Vagina (tissue), 2 donors: Measurements from ENCODE around the gene CASKIN1. TPM values are rescaled to one million over a fixed set of nuclear protein-coding genes. Genes with fewer than 3 reads are reported as not detected.

Source experiments
- DNase-seq, 2 donors: peaks; one replicate each; pipeline ENCODE4 v3.0.0-alpha.2; 2017; ENCODE audit errors: extremely low spot score in 2 of 2
- H3K27ac ChIP-seq: fragments of 200-600 bp; sonication (generic); one replicate; pipeline ENCODE4 v1.5.1; 2019
- H3K27me3 ChIP-seq: fragments of 200-600 bp; sonication (generic); one replicate; pipeline ENCODE4 v1.5.1; 2019
- H3K36me3 ChIP-seq, 2 donors: fragments of 200-600 bp; sonication (generic); one replicate each; pipeline ENCODE4 v1.5.1; 2017 to 2019
- H3K4me1 ChIP-seq: fragments of 200-600 bp; sonication (generic); one replicate; pipeline ENCODE4 v1.5.1; 2019
- H3K4me3 ChIP-seq, 2 donors: fragments of 200-600 bp; sonication (generic); 1 replicate in 1 of 2; 2 replicates in 1 of 2; pipeline ENCODE4 v1.5.1; 2016 to 2019
- H3K9me3 ChIP-seq: fragments of 200-600 bp; sonication (generic); one replicate; pipeline ENCODE4 v1.5.1; 2019
- POLR2A ChIP-seq, 2 donors: fragments of 450-650 bp; IDR thresholded peaks; one replicate each; pipeline ENCODE4 v1.6.1; 2017; ENCODE audit warnings: antibody characterized with exemption in 2 of 2, mild to moderate bottlenecking in 2 of 2, moderate library complexity in 2 of 2
- POLR2AphosphoS5 ChIP-seq, 2 donors: sonication (generic); formaldehyde crosslinking; IDR thresholded peaks; one replicate each; pipeline ENCODE4 v1.9.0; 2017; ENCODE audit warnings: antibody characterized with exemption in 2 of 2, mild to moderate bottlenecking in 2 of 2, low read depth in 1 of 2; ENCODE audit not compliant: insufficient read depth in 1 of 2
- intact Hi-C: fragments of 100-400 bp; cut with DNase I; formaldehyde crosslinking; loops from one replicate; pipeline ENCODE4 v1.15.1; 2023
- total RNA-seq: library from RNA; depleted of rRNA; stranded (reverse); fragments of >200 nt; gene quantifications from one replicate; pipeline ENCODE4 v1.2.3, GENCODE V29; 2016
- TF ChIP-seq, protein P1 (sequence below), 3 experiments: fragments of 450-650 bp in 2 of 3; fragments of 200-600 bp in 1 of 3; sonication (generic) in 1 of 3; IDR thresholded peaks; one replicate each; pipeline ENCODE4 v1.5.1; 2017 to 2019; ENCODE audit warnings: antibody characterized with exemption in 3 of 3, mild to moderate bottlenecking in 2 of 3, moderate library complexity in 2 of 3

CASKIN1 gene
- total RNA-seq, 1 donor from 2014 or later, result 0.25 TPM

DNA sequence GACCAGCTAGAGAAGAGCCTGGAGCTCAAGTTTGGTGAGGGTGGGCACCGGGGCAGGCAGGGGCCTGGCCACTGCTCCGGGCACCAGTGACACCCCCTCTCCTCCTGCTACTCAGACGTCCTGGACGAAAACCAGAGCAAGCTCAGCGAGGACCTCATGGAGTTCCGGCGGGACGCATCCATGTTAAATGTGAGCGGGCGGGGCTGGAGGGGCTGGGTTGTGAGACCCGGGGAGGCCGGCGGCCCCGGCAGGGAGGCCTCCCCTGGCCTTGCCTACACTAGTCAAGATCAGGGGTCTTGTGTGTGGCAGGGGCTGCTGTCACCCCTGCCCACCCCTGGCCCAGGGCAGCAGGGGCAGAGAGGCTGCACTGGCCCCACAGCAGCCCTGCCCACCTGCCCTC, 23.0 kb downstream of the CASKIN1 start:
- Histone ChIP-seq H3K27ac (no peak overlapping the region), H3K36me3 (peaks cover 0 to 65% of the 10 kb centered on the region in 2 donors), H3K27me3 (no peaks in the 10 kb centered on the region), H3K9me3 (no peaks in the 10 kb centered on the region), H3K4me3 (no peak overlapping the region), H3K4me1 (no peaks in the 10 kb centered on the region)
- intact Hi-C loops, result no loop called here
- TF ChIP-seq POLR2AphosphoS5 (IDR thresholded peaks at IDR 0.05; ENCODE audit: insufficient read depth in 1 of 2, low read depth in 1 of 2) (no peak), POLR2A (IDR thresholded peaks at IDR 0.05) (no peak)
- TF ChIP-seq, protein P1, sequence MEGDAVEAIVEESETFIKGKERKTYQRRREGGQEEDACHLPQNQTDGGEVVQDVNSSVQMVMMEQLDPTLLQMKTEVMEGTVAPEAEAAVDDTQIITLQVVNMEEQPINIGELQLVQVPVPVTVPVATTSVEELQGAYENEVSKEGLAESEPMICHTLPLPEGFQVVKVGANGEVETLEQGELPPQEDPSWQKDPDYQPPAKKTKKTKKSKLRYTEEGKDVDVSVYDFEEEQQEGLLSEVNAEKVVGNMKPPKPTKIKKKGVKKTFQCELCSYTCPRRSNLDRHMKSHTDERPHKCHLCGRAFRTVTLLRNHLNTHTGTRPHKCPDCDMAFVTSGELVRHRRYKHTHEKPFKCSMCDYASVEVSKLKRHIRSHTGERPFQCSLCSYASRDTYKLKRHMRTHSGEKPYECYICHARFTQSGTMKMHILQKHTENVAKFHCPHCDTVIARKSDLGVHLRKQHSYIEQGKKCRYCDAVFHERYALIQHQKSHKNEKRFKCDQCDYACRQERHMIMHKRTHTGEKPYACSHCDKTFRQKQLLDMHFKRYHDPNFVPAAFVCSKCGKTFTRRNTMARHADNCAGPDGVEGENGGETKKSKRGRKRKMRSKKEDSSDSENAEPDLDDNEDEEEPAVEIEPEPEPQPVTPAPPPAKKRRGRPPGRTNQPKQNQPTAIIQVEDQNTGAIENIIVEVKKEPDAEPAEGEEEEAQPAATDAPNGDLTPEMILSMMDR (IDR thresholded peaks at IDR 0.05), result no peak
- DNase-seq, result no peak

- TF ChIP-seq POLR2AphosphoS5 (IDR thresholded peaks at IDR 0.05; ENCODE audit: insufficient read depth in 1 of 2, low read depth in 1 of 2), result no peak
- TF ChIP-seq, protein P1 (IDR thresholded peaks at IDR 0.05), result no peak
- no peak for TF ChIP-seq POLR2A (IDR thresholded peaks at IDR 0.05)
- no peak overlapping the region for H3K27ac ChIP-seq
- intact Hi-C loops, result no loop called here
- H3K9me3 ChIP-seq, result no peaks in the 10 kb centered on the region
- no peak overlapping the region for H3K4me3 ChIP-seq
- no peak for DNase-seq
- peaks cover 0 to 71% of the 10 kb centered on the region in 2 donors for H3K36me3 ChIP-seq
- no peaks in the 10 kb centered on the region for H3K4me1 ChIP-seq
- no peaks in the 10 kb centered on the region for H3K27me3 ChIP-seq
These were observed 23.6 kb downstream of the CASKIN1 start for GRCh38 chr16:2172688-2173335.

- DNase-seq, result no peak
- Histone ChIP-seq H3K27me3 (no peaks in the 10 kb centered on the region), H3K4me3 (no peak overlapping the region), H3K27ac (no peak overlapping the region), H3K36me3 (peaks cover 0 to 78% of the 10 kb centered on the region in 2 donors), H3K9me3 (no peaks in the 10 kb centered on the region), H3K4me1 (no peaks in the 10 kb centered on the region)
- no peak for TF ChIP-seq POLR2A (IDR thresholded peaks at IDR 0.05)
- TF ChIP-seq, protein P1 (IDR thresholded peaks at IDR 0.05), result no peak
- no peak for TF ChIP-seq POLR2AphosphoS5 (IDR thresholded peaks at IDR 0.05; ENCODE audit: insufficient read depth in 1 of 2, low read depth in 1 of 2)
- intact Hi-C loops, result no loop called here
These were observed 24.7 kb downstream of the CASKIN1 start for GRCh38 chr16:2171601-2172178.

GRCh38 chr16:2170587-2171435, 25.6 kb downstream of the CASKIN1 start:
- DNase-seq, result no peak
- TF ChIP-seq, protein P1 (IDR thresholded peaks at IDR 0.05), result no peak
- no peak for TF ChIP-seq POLR2AphosphoS5 (IDR thresholded peaks at IDR 0.05; ENCODE audit: insufficient read depth in 1 of 2, low read depth in 1 of 2)
- H3K36me3 ChIP-seq, result peaks cover 0 to 79% of the 10 kb centered on the region in 2 donors
- H3K9me3 ChIP-seq, result no peaks in the 10 kb centered on the region
- intact Hi-C loops, result no loop called here
- no peaks in the 10 kb centered on the region for H3K27me3 ChIP-seq
- H3K27ac ChIP-seq, result peak overlapping the region; percentile 38
- peak overlapping the region; percentile 33 to 34 for H3K4me3 ChIP-seq
- no peaks in the 10 kb centered on the region for H3K4me1 ChIP-seq
